Mesendoderm (in vitro differentiated cells): ENCODE measurements around the gene COASY.

Experiments used
- DNase-seq: peaks from one replicate; pipeline ENCODE4 v3.0.0; 2013
- H2AK5ac ChIP-seq: 2 replicates; pipeline ENCODE4 v1.6.1; 2013; ENCODE audit warnings: low read length, inconsistent platforms
- H2BK120ac ChIP-seq: 2 replicates; pipeline ENCODE4 v1.6.1; 2013; ENCODE audit warnings: low read depth, mild to moderate bottlenecking, low read length, moderate library complexity, mixed read lengths
- H2BK15ac ChIP-seq: replicated peaks from 2 replicates; pipeline ENCODE4 v1.6.1; 2013; ENCODE audit warnings: low read depth, mild to moderate bottlenecking, moderate library complexity
- H2BK5ac ChIP-seq: 2 replicates; pipeline ENCODE4 v1.6.1; 2013; ENCODE audit warnings: low read length, inconsistent platforms
- H3K18ac ChIP-seq: 2 replicates; pipeline ENCODE4 v1.6.1; 2013; ENCODE audit warnings: mild to moderate bottlenecking, low read length, mixed read lengths
- H3K23ac ChIP-seq: one replicate; pipeline ENCODE4 v1.6.1; 2013; ENCODE audit warnings: low read length
- H3K27ac ChIP-seq: 2 replicates; pipeline ENCODE4 v1.5.1; 2013; ENCODE audit warnings: low read depth, mild to moderate bottlenecking, inconsistent platforms, low read length, moderate library complexity
- H3K27me3 ChIP-seq: 2 replicates; pipeline ENCODE4 v1.6.1; 2013; ENCODE audit warnings: low read length, control low read depth, mild to moderate bottlenecking, inconsistent platforms; ENCODE audit not compliant: insufficient read depth, poor library complexity
- H3K36me3 ChIP-seq: 2 replicates; pipeline ENCODE4 v1.6.1; 2013; ENCODE audit warnings: low read length, inconsistent platforms; ENCODE audit not compliant: control insufficient read depth, insufficient read depth
- H3K4ac ChIP-seq: one replicate; pipeline ENCODE4 v1.6.1; 2013; ENCODE audit warnings: low read depth, mild to moderate bottlenecking, low read length, moderate library complexity
- H3K4me1 ChIP-seq: 2 replicates; pipeline ENCODE4 v1.6.1; 2013; ENCODE audit warnings: low read depth, low read length, inconsistent platforms; ENCODE audit not compliant: control insufficient read depth
- H3K4me2 ChIP-seq: 2 replicates; pipeline ENCODE4 v1.6.1; 2013; ENCODE audit warnings: low read length
- H3K4me3 ChIP-seq: 2 replicates; pipeline ENCODE4 v1.5.1; 2013; ENCODE audit warnings: mild to moderate bottlenecking, low read length
- H3K56ac ChIP-seq: one replicate; pipeline ENCODE4 v1.6.1; 2013; ENCODE audit warnings: low read length
- H3K79me1 ChIP-seq: 2 replicates; pipeline ENCODE4 v1.6.1; 2013; ENCODE audit warnings: low read length, inconsistent platforms
- H3K79me2 ChIP-seq: 2 replicates; pipeline ENCODE4 v1.6.1; 2013; ENCODE audit warnings: mild to moderate bottlenecking, low read length; ENCODE audit not compliant: control insufficient read depth, insufficient read depth
- H3K9ac ChIP-seq: 2 replicates; pipeline ENCODE4 v1.6.1; 2013; ENCODE audit warnings: low read length, inconsistent platforms
- H4K5ac ChIP-seq: one replicate; pipeline ENCODE4 v1.6.1; 2013; ENCODE audit warnings: low read length
- H4K8ac ChIP-seq: one replicate; pipeline ENCODE4 v1.6.1; 2013; ENCODE audit warnings: low read depth, mild to moderate bottlenecking, control low read depth, low read length, moderate library complexity
- WGBS: extraction: QIAGEN DNeasy Blood & Tissue Kit; methylation state at CpG from one replicate; pipeline ENCODE4 v1.1.7; 2013; ENCODE audit warnings: low lambda C conversion rate, missing lambda C conversion rate; ENCODE audit not compliant: insufficient coverage; ENCODE audit errors: extremely low coverage; 5-methylcytosine and 5-hydroxymethylcytosine counted together

The COASY gene

DNA sequence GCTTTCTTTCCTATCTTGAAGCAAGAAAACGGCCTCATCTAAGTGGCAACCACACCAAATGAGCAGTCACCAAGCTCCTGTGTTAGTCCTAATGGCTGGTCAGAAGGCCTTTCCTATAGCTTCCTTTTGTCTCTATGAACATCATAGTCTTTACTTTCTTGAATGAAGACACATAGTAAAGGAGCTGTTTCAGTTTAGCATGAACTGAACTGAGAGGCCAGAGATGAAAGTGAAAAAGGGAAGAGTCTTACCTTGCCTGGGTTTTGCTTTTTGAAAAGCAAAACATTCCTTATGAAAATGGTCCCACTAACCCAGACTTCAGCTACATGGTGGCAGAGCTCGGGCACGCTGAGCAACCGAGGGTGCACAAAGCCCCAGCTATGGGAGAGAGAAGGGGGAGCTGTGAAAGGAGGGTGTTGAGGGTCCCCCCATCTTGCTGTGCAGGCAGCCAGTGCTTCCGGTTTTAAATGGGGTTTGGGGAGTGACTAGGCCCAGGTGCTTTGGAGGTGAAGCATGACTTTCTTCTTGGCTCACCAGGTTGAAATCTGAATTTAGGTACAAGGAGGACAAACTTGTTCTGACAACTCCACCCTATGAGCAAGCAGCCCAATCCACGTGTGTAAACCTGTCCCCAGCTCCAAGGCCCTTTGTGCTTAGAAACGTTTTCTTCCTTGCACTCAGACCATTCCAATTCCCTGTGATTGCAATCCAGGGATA is 24.7 kb downstream of the COASY start:
- peaks cover 6% of the 10 kb centered on the region for H3K36me3 ChIP-seq
- H3K4ac ChIP-seq, result no peak overlapping the region
- no peak overlapping the region for H3K27ac ChIP-seq
- no peak for DNase-seq
- H3K4me1 ChIP-seq, result no peaks in the 10 kb centered on the region
- H3K4me2 ChIP-seq, result no peak overlapping the region
- no peak overlapping the region for H4K8ac ChIP-seq
- no peak overlapping the region for H2BK5ac ChIP-seq
- H3K79me1 ChIP-seq, result no peaks in the 10 kb centered on the region
- H3K18ac ChIP-seq, result no peak overlapping the region
- no peaks in the 10 kb centered on the region for H3K27me3 ChIP-seq
- no peak overlapping the region for H3K56ac ChIP-seq
- no peak overlapping the region for H3K23ac ChIP-seq
- no peak overlapping the region for H3K9ac ChIP-seq
- H3K4me3 ChIP-seq, result no peak overlapping the region
- no peaks in the 10 kb centered on the region for H3K79me2 ChIP-seq
- H2BK120ac ChIP-seq, result no peak overlapping the region
- H4K5ac ChIP-seq, result no peak overlapping the region
- no CpG with 5 or more reads among the region's 7 CpGs for WGBS
- H2AK5ac ChIP-seq, result no peak overlapping the region
- H2BK15ac ChIP-seq, result no peak overlapping the region

GRCh38 chr17:42590886-42591285 is 28.9 kb downstream of the COASY start:
- H3K4me3 ChIP-seq, result no peak overlapping the region
- H3K79me2 ChIP-seq, result no peaks in the 10 kb centered on the region
- H2BK120ac ChIP-seq, result no peak overlapping the region
- no peak overlapping the region for H4K8ac ChIP-seq
- no peaks in the 10 kb centered on the region for H3K27me3 ChIP-seq
- no peak overlapping the region for H3K56ac ChIP-seq
- no peak overlapping the region for H2AK5ac ChIP-seq
- H3K4me2 ChIP-seq, result no peak overlapping the region
- no peaks in the 10 kb centered on the region for H3K79me1 ChIP-seq
- no peak overlapping the region for H3K27ac ChIP-seq
- WGBS, result no CpG with 5 or more reads among the region's 2 CpGs
- peaks cover 2% of the 10 kb centered on the region for H3K36me3 ChIP-seq
- H3K4ac ChIP-seq, result no peak overlapping the region
- H2BK15ac ChIP-seq, result no peak overlapping the region
- H3K23ac ChIP-seq, result no peak overlapping the region
- no peak overlapping the region for H4K5ac ChIP-seq
- H3K9ac ChIP-seq, result no peak overlapping the region
- H3K18ac ChIP-seq, result no peak overlapping the region
- no peaks in the 10 kb centered on the region for H3K4me1 ChIP-seq
- DNase-seq, result no peak
- no peak overlapping the region for H2BK5ac ChIP-seq

- H3K23ac ChIP-seq, result no peak overlapping the region
- no peak overlapping the region for H3K4me2 ChIP-seq
- H3K4ac ChIP-seq, result no peak overlapping the region
- no peak overlapping the region for H3K9ac ChIP-seq
- H3K4me3 ChIP-seq, result no peak overlapping the region
- H4K5ac ChIP-seq, result no peak overlapping the region
- H3K79me1 ChIP-seq, result no peaks in the 10 kb centered on the region
- no peaks in the 10 kb centered on the region for H3K27me3 ChIP-seq
- no peaks in the 10 kb centered on the region for H3K79me2 ChIP-seq
- no peak overlapping the region for H2BK5ac ChIP-seq
- H2BK15ac ChIP-seq, result no peak overlapping the region
- H4K8ac ChIP-seq, result no peak overlapping the region
- H3K4me1 ChIP-seq, result no peaks in the 10 kb centered on the region
- no peak overlapping the region for H3K56ac ChIP-seq
- no peak overlapping the region for H3K18ac ChIP-seq
- no peak overlapping the region for H3K27ac ChIP-seq
- no peak for DNase-seq
- H3K36me3 ChIP-seq, result no peaks in the 10 kb centered on the region
- H2BK120ac ChIP-seq, result no peak overlapping the region
- H2AK5ac ChIP-seq, result no peak overlapping the region
- no CpG with 5 or more reads among the region's 9 CpGs for WGBS
Observed at GRCh38 chr17:42591411-42591810, 29.5 kb downstream of the COASY start.

- no CpG with 5 or more reads among the region's 3 CpGs for WGBS
- Histone ChIP-seq H4K5ac (no peak overlapping the region), H3K4me3 (no peak overlapping the region), H3K27ac (no peak overlapping the region), H3K4ac (no peak overlapping the region), H2BK15ac (no peak overlapping the region), H3K23ac (no peak overlapping the region), H3K56ac (no peak overlapping the region), H3K36me3 (no peaks in the 10 kb centered on the region), H3K4me2 (no peak overlapping the region), H3K27me3 (no peaks in the 10 kb centered on the region), H3K9ac (no peak overlapping the region), H3K79me2 (no peaks in the 10 kb centered on the region), H3K18ac (no peak overlapping the region), H2AK5ac (no peak overlapping the region), H3K79me1 (peaks cover 2% of the 10 kb centered on the region), H2BK120ac (no peak overlapping the region), H2BK5ac (no peak overlapping the region), H3K4me1 (no peaks in the 10 kb centered on the region), H4K8ac (no peak overlapping the region)
- no peak for DNase-seq
Observed at GRCh38 chr17:42596386-42596785, 34.4 kb downstream of the COASY start.

DNA sequence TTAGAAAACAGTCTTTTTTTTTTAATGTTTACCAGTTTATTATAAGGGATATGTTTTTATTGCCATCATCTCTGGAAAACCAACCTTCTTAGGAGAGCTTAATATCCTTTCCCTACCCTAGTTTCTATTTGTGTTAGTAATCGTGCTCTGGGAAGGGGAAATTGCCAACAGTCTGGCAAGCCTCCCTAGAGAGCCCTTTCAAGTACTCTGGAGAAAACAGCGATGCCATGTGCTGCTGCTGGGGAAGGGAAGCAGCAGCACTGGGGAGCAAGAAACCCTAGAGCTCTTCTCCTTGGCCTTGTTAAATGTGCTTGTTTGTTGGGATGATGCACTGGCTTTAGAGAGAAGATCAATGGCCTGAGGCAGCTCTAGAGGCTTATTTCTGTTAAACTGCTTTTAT is 37.0 kb downstream of the COASY start:
- no CpG with 5 or more reads among the region's 2 CpGs for WGBS
- Histone ChIP-seq H2AK5ac (no peak overlapping the region), H3K36me3 (no peaks in the 10 kb centered on the region)

DNA sequence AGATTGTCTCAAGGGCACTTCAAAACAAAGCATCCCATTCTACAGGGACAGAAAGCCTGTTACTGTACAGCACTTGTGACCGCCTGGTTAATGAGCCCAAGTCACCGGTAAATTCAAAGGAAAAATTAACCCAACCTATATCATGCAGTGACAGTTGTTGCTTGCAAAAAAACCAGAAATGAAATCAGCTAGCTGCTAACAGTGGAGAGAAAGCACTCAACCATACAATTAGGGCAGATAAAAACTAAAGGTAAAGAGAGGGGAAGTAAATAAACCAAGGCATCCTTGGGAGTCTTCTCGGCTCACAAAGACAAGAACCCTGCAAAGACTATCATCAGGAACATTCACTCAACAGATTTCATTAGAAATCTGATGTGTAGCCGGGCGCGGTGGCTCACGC is 41.4 kb downstream of the COASY start:
- peaks cover 15% of the 10 kb centered on the region for H3K79me2 ChIP-seq

More for the DNA sequence above, 37.0 kb downstream of the COASY start:
- DNase-seq, result no peak
- H3K79me2 ChIP-seq, result peaks cover 2% of the 10 kb centered on the region
- no peak overlapping the region for H4K8ac ChIP-seq
- H2BK120ac ChIP-seq, result no peak overlapping the region
- H3K27ac ChIP-seq, result no peak overlapping the region
- no peak overlapping the region for H2BK15ac ChIP-seq
- H3K4ac ChIP-seq, result no peak overlapping the region
- no peak overlapping the region for H3K23ac ChIP-seq
- no peak overlapping the region for H3K18ac ChIP-seq
- H3K4me2 ChIP-seq, result no peak overlapping the region
- no peak overlapping the region for H3K56ac ChIP-seq
- no peak overlapping the region for H3K9ac ChIP-seq
- no peak overlapping the region for H4K5ac ChIP-seq
- no peaks in the 10 kb centered on the region for H3K4me1 ChIP-seq
- H3K79me1 ChIP-seq, result peaks cover 7% of the 10 kb centered on the region
- no peaks in the 10 kb centered on the region for H3K27me3 ChIP-seq
- no peak overlapping the region for H3K4me3 ChIP-seq
- no peak overlapping the region for H2BK5ac ChIP-seq

More for the DNA sequence above, 41.4 kb downstream of the COASY start:
- Histone ChIP-seq H3K9ac (no peak overlapping the region), H3K27me3 (no peaks in the 10 kb centered on the region), H2BK120ac (no peak overlapping the region), H3K56ac (no peak overlapping the region), H3K4ac (no peak overlapping the region), H3K4me2 (no peak overlapping the region), H3K18ac (no peak overlapping the region), H3K36me3 (no peaks in the 10 kb centered on the region), H2AK5ac (no peak overlapping the region), H2BK5ac (no peak overlapping the region), H3K4me3 (no peak overlapping the region), H3K27ac (no peak overlapping the region), H3K23ac (no peak overlapping the region), H4K5ac (no peak overlapping the region), H3K4me1 (peaks cover 2% of the 10 kb centered on the region), H4K8ac (no peak overlapping the region), H3K79me1 (peaks cover 19% of the 10 kb centered on the region), H2BK15ac (no peak overlapping the region)
- WGBS, result no CpG with 5 or more reads among the region's 7 CpGs
- DNase-seq, result no peak
